NCI-H2227 (cell line): ENCODE results near the gene SDS.
A peak's percentile ranks its signal among the peaks of the same experiment; 100 is the strongest.

Experiments used
- DNase-seq: peaks from one replicate; lab custom pipeline; 2025; ENCODE audit not compliant: unreplicated experiment; lab: John Stamatoyannopoulos, UW

Gene SDS, protein sequence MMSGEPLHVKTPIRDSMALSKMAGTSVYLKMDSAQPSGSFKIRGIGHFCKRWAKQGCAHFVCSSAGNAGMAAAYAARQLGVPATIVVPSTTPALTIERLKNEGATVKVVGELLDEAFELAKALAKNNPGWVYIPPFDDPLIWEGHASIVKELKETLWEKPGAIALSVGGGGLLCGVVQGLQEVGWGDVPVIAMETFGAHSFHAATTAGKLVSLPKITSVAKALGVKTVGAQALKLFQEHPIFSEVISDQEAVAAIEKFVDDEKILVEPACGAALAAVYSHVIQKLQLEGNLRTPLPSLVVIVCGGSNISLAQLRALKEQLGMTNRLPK

GRCh38 chr12:113403435-113404415, at the start of gene SDS:
SDS (minus strand) TSS chr12:113403887; CDS start chr12:113399708, 4,179 bp downstream.
- DNase-seq, result no peak

- no peak for DNase-seq
Observed at GRCh38 chr12:113453330-113453729, 49.6 kb upstream of the SDS start.

- DNase-seq, result no peak
Observed at GRCh38 chr12:113452458-113452857, 48.8 kb upstream of the SDS start.

DNA sequence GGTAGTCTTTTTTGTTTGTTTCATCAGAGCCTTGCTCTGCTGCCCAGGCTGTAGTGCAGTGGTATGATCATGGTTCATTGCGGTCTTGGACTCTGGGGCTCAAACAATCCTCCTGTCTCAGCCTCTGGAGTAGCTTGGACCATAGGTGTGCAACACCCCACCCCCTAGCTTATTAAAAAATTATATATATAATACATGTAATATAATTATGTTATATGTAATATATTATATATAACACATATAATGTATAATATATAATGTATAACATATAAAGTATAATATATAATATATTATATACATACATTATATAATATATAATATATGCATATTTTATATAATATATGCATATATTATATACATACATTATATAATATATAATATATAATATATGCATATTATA, 46.2 kb upstream of the SDS start:
- no peak for DNase-seq

GRCh38 chr12:113449299-113449698, 45.6 kb upstream of the SDS start:
- no peak for DNase-seq

GRCh38 chr12:113448873-113449272, 45.2 kb upstream of the SDS start:
- no peak for DNase-seq

DNA sequence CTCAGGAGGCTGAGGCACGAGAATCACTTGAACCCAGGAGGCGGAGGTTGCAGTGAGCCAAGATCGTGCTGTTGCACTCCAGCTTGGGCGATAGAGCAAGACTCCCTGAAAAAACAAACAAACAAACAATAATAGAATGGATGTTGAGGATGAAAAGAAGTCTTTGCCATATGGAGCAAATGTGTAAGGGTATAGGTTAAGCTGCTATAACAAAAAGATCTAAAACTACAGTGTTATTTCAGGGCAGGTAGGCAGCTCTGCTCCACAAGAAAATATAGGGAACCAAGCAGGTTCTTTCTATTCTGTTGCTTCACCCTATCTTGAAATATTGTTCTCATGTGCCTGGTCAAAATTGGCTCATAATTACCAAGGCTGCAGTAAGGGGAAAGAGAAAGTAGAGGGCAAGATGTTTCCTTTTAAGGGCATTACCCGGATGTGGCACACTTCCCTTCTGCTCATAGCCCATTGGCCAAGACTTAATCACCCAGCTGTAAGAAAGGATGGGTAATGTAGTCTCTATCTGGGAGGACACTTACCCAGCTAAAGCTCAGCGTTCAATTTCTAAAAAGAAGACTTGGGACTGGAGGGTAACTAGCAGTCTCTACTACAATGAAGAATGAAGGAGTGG, 42.0 kb upstream of the SDS start:
- DNase-seq, result no peak

DNA sequence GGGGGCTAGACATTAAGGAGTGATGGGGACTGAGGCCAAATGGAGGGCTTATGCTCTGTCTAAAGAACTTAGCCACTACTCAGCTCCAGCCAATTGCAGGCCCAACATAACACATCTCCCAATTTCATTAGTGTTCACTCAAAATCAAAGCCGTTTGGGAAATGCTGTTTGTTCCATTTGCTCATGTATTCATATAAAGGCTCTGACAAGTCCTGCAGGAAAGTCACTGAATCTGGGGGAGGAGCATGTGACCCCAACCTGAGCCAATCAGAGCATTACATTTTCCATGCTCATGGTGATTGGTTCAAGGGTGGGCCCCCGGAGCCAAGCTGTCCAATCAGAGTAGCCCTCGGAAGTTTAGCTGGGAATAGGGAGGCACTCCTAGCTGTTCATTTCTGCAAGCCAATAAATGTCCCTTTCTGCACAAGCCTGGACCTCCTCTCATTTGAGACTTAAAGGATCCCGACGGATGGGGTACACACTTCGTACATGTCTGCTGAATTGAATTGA, 39.4 kb upstream of the SDS start:
- no peak for DNase-seq

DNA sequence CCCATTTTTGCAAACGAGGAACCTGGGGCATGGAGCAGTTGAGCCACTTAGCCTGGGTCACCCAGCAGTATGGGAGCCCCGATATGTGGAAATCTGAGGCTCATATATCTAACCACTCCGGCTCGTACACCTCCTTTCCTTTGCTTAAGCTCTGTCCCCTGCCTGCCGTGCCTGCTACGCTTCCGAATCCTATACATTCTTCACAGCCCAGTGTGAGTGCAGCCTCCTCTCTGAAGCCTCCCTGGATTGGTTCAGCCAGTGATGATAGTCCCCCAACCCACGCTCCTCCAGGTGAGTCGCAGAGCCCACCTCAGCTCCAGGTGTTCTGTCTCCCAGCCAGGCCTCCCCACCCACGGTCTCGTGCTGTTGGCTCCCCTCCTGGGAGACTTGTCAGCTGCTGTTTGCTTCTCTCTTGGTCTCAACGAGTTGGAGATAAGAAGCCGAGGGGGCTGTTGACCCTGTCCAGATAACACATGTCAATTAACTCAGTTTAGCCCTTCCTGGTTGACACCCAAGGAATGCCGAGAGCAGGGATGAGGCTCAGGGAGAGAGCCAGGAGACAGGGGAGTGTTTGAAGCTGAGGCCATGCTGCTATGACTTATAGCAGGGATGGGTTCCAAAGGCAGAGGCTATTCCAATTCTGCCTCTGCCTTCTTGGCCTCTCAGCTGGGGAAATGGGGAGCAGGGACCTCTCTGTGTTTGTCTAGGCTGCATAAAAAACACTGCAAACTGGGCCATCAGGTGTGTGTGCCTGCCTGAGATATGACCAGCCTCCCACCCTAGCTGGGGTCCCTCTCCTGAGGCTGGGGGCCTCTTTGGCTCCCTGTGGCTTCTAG, 37.5 kb upstream of the SDS start:
- no peak for DNase-seq

DNA sequence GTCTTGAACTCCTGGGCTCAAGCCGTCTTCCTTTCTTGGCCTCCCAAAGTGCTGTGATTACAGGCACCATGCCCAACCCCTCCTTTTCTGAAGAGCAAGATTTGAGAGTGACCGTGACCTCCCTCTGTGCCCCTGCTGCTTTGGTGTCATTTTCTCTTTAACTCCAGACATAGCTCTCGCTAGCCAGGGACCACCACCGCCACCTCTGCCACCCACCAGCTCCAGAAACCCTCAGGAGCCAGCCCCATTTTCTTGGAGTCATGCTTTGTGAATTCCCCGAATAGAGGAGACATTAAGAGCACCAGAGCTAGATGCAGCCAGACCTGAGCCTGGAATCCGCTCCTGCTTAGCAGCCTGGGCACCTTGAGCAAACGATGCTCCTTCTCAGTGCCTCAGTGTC, 36.6 kb upstream of the SDS start:
- DNase-seq, result no peak

GRCh38 chr12:113439606-113440030, 35.9 kb upstream of the SDS start:
- peak; percentile 78 for DNase-seq

GRCh38 chr12:113439301-113439597, 35.6 kb upstream of the SDS start:
- no peak for DNase-seq

- no peak for DNase-seq
Observed at GRCh38 chr12:113438523-113439300, 35.0 kb upstream of the SDS start.

GRCh38 chr12:113437729-113438100, 34.0 kb upstream of the SDS start:
- no peak for DNase-seq

GRCh38 chr12:113436993-113437728, 33.5 kb upstream of the SDS start:
- DNase-seq, result no peak

DNA sequence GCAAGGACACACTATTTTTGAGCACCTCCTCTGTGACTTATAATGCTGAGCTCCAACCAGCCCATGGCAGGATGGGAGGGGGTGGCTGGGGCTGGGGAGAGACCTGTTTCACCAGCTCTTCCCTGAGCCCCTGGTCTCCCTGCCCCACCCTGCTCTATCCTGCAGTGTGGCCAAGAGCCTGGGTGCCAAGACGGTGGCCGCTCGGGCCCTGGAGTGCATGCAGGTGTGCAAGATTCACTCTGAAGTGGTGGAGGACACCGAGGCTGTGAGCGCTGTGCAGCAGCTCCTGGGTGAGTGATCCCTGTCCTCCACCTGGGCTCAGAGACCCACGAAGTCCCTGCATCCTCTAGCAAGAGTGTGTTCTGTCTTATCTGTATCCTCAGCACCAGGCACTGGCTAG, 32.9 kb upstream of the SDS start:
- no peak for DNase-seq

GRCh38 chr12:113435367-113435766, 31.7 kb upstream of the SDS start:
- DNase-seq, result no peak

- no peak for DNase-seq
Observed at GRCh38 chr12:113432986-113433385, 29.3 kb upstream of the SDS start.

- DNase-seq, result no peak
Observed at GRCh38 chr12:113428482-113428881, 24.8 kb upstream of the SDS start.
